GM12878 (cell line): Measurements from ENCODE around the gene MID1. TPM values are rescaled to one million over a fixed set of nuclear protein-coding genes. Genes with fewer than 3 reads are reported as not detected.

Source experiments
- ATAC-seq: fragments of 200-7000 bp; cut with Tn5 transposase; 3 replicates; pipeline ENCODE4 v1.9.1; 2020; ENCODE audit warnings: mild to moderate bottlenecking, moderate library complexity
- BruUV-seq: library from RNA; stranded (reverse); fragments of 400-500 nt; replicated peaks from 2 replicates; lab custom pipeline; 2021; lab: Mats Ljungman, UMichigan
- CTCF ChIA-PET: fragments of 300-600 bp; sonication (Branson Sonifier 250); formaldehyde crosslinking; extraction: SDS; loops from one replicate; lab custom pipeline; 2021; ENCODE audit warnings: inconsistent platforms; lab: Yijun Ruan, JAX
- POLR2A ChIA-PET: fragments of 350-600 bp; formaldehyde crosslinking; extraction: SDS; loops from one replicate; lab custom pipeline; 2021; ENCODE audit warnings: inconsistent platforms; lab: Charles Lee
- RAD21 ChIA-PET: fragments of 300-600 bp; sonication (Branson Sonifier 250); formaldehyde crosslinking; loops from one replicate; lab custom pipeline; 2023; ENCODE audit warnings: antibody characterized with exemption; ENCODE audit not compliant: unreplicated experiment; lab: Charles Lee
- SMC1A ChIA-PET: fragments of 300-600 bp; sonication (Branson Sonifier 250); formaldehyde crosslinking; loops from one replicate; lab custom pipeline; 2023; ENCODE audit not compliant: unreplicated experiment, uncharacterized antibody; lab: Charles Lee
- DNase-seq: peaks from one replicate; pipeline ENCODE4 v3.0.0-alpha.2; 2011; ENCODE audit warnings: low read depth, low spot score
- FAIRE-seq: peaks from 3 replicates; lab custom pipeline; 2011; peaks lifted over from hg19 to GRCh38; lab: Jason Lieb, UNC
- H2AFZ ChIP-seq: 2 replicates; pipeline ENCODE4 v1.6.0; 2011; ENCODE audit warnings: low read depth, low read length, control low read depth; ENCODE audit not compliant: control insufficient read depth
- H3K27ac ChIP-seq: 2 replicates; pipeline ENCODE4 v1.5.1; 2011; ENCODE audit warnings: control low read depth; ENCODE audit not compliant: control insufficient read depth, insufficient read depth
- H3K27me3 ChIP-seq, 2 experiments: replicated peaks in 1 of 2; 2 replicates each; pipeline versions ENCODE4 v1.6.0 to v1.6.1; 2011; ENCODE audit warnings: low read length in 1 of 2; ENCODE audit not compliant: control insufficient read depth in 2 of 2, insufficient read depth in 2 of 2
- H3K36me3 ChIP-seq, 2 experiments: 2 replicates each; pipeline ENCODE4 v1.5.1; 2011; ENCODE audit warnings: low read length in 1 of 2; ENCODE audit not compliant: control insufficient read depth in 2 of 2, insufficient read depth in 2 of 2
- H3K4me1 ChIP-seq: 2 replicates; pipeline ENCODE4 v1.6.1; 2011; ENCODE audit warnings: mild to moderate bottlenecking, low read length, moderate library complexity, mixed read lengths; ENCODE audit not compliant: control insufficient read depth, insufficient read depth
- H3K4me2 ChIP-seq: 2 replicates; pipeline ENCODE4 v1.6.0; 2011; ENCODE audit warnings: control low read depth; ENCODE audit not compliant: control insufficient read depth, insufficient read depth
- H3K4me3 ChIP-seq: fragments of 200-600 bp; sonication (generic); 2 replicates; pipeline ENCODE4 v1.5.1; 2016
- H3K79me2 ChIP-seq: 2 replicates; pipeline ENCODE4 v1.6.0; 2011; ENCODE audit warnings: low read length; ENCODE audit not compliant: control insufficient read depth, insufficient read depth
- H3K9ac ChIP-seq: 2 replicates; pipeline ENCODE4 v1.8.0; 2011; ENCODE audit warnings: low read length, control low read depth, mixed read lengths; ENCODE audit not compliant: control insufficient read depth, insufficient read depth
- H3K9me3 ChIP-seq: replicated peaks from 3 replicates; pipeline ENCODE4 v1.5.1; 2011; ENCODE audit warnings: mild to moderate bottlenecking, low read length; ENCODE audit not compliant: control insufficient read depth, insufficient read depth
- H4K20me1 ChIP-seq: 2 replicates; pipeline ENCODE4 v1.6.0; 2011; ENCODE audit not compliant: control insufficient read depth, insufficient read depth
- CBX5 ChIP-seq: sonication (generic); IDR thresholded peaks from 2 replicates; pipeline ENCODE4 v1.6.1; 2016; ENCODE audit warnings: low read depth, moderate library complexity, mild to moderate bottlenecking, inconsistent platforms
- PBX3 ChIP-seq: IDR thresholded peaks from 2 replicates; pipeline ENCODE4 v1.6.1; 2011; ENCODE audit warnings: mild to moderate bottlenecking, low read depth, low read length, moderate library complexity; ENCODE audit not compliant: insufficient replicate concordance
- POLR2AphosphoS2 ChIP-seq: IDR thresholded peaks from 2 replicates; pipeline ENCODE4 v1.6.1; 2011; ENCODE audit warnings: low read depth, mild to moderate bottlenecking, low read length, improper control_type of control experiment, moderate library complexity
- RB1 ChIP-seq: fragments of 450-650 bp; formaldehyde crosslinking; IDR thresholded peaks from 2 replicates; pipeline ENCODE4 v1.6.1; 2017; ENCODE audit warnings: mild to moderate bottlenecking, borderline replicate concordance
- SIX5 ChIP-seq: IDR thresholded peaks from 2 replicates; pipeline ENCODE4 v1.6.1; 2011; ENCODE audit warnings: mild to moderate bottlenecking, low read depth, low read length, moderate library complexity; ENCODE audit not compliant: severe bottlenecking
- SMAD1 ChIP-seq: fragments of 450-650 bp; IDR thresholded peaks from 2 replicates; pipeline ENCODE4 v1.6.1; 2018; ENCODE audit warnings: mild to moderate bottlenecking, low read depth; ENCODE audit not compliant: partially characterized antibody
- SMC3 ChIP-seq: IDR thresholded peaks from 2 replicates; pipeline ENCODE4 v1.6.1; 2011; ENCODE audit warnings: low read length, improper control_type of control experiment, borderline replicate concordance
- TAF1 ChIP-seq: IDR thresholded peaks from 2 replicates; pipeline ENCODE4 v1.6.1; 2011; ENCODE audit warnings: mild to moderate bottlenecking, low read depth, low read length, borderline replicate concordance
- TBL1XR1 ChIP-seq: IDR thresholded peaks from 2 replicates; pipeline ENCODE4 v1.6.1; 2012; ENCODE audit warnings: low read depth, low read length, improper control_type of control experiment
- TCF3 ChIP-seq: IDR thresholded peaks from 2 replicates; pipeline ENCODE4 v1.6.1; 2012; ENCODE audit warnings: low read depth, mild to moderate bottlenecking, low read length, borderline replicate concordance; ENCODE audit not compliant: insufficient read depth
- WGBS: methylation state at CpG from one replicate; pipeline ENCODE4 v1.1.6; 2016; ENCODE audit warnings: low lambda C conversion rate; ENCODE audit not compliant: insufficient replicate concordance, insufficient coverage; ENCODE audit errors: missing lambda C conversion rate; 5-methylcytosine and 5-hydroxymethylcytosine counted together
- in situ Hi-C: fragments of 300-500 bp; cut with MboI; formaldehyde crosslinking; loops from 9 replicates; pipeline ENCODE4 v1.14.3; 2018; ENCODE audit warnings: mixed read lengths
- intact Hi-C: fragments of 100-400 bp; cut with micrococcal nuclease; formaldehyde crosslinking; loops from one replicate; pipeline ENCODE4 v1.14.2; 2022; ENCODE audit not compliant: unreplicated experiment
- polyA plus RNA-seq, 11 experiments: library from polyadenylated mRNA; depleted of rRNA in 4 of 11; unstranded in 6 of 11; stranded (reverse) in 5 of 11; fragments of >200 nt; fragmentation: Nextera tagmentation in 4 of 11; fragmentation: Illumina TruSeq in 1 of 11; extraction: Ambion mirVana in 4 of 11; extraction: Trizol in 1 of 11; gene quantifications; 1 replicate in 1 of 11; 2 replicates in 10 of 11; pipeline versions ENCODE4 v1.2.1 to v1.2.3, GENCODE V29; 2011 to 2016; ENCODE audit warnings: inconsistent platforms in 2 of 11, missing spikeins in 2 of 11, low read depth in 1 of 11
- total RNA-seq, 4 experiments: library from RNA; depleted of rRNA in 3 of 4; stranded (reverse); fragments of >200 nt in 3 of 4; fragmentation: Illumina TruSeq in 1 of 4; extraction: Trizol in 1 of 4; gene quantifications; 2 replicates each; pipeline versions ENCODE4 v1.2.1 to v1.2.3, GENCODE V29; 2013 to 2021
- TF ChIP-seq, protein P1 (sequence below): IDR thresholded peaks from 2 replicates; pipeline ENCODE4 v1.6.1; 2011; ENCODE audit warnings: borderline replicate concordance, low read depth, mild to moderate bottlenecking, moderate library complexity, low read length; ENCODE audit not compliant: insufficient read depth, poor library complexity, severe bottlenecking

The MID1 gene
- total and polyA plus RNA-seq, 10 of the 15 experiments (the other 5 are each of a cell fraction or from before 2014, with no cell fraction given) = 0.04 to 0.51 (median 0.14) TPM; not detected in 1

GRCh38 chrX:10611441-10612090 is 8.8 kb downstream of the MID1 start (continued):
- TF ChIP-seq, protein P1, sequence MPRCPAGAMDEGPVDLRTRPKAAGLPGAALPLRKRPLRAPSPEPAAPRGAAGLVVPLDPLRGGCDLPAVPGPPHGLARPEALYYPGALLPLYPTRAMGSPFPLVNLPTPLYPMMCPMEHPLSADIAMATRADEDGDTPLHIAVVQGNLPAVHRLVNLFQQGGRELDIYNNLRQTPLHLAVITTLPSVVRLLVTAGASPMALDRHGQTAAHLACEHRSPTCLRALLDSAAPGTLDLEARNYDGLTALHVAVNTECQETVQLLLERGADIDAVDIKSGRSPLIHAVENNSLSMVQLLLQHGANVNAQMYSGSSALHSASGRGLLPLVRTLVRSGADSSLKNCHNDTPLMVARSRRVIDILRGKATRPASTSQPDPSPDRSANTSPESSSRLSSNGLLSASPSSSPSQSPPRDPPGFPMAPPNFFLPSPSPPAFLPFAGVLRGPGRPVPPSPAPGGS = no peak
- no peak for TF ChIP-seq CBX5
- TF ChIP-seq PBX3 = no peak

DNA sequence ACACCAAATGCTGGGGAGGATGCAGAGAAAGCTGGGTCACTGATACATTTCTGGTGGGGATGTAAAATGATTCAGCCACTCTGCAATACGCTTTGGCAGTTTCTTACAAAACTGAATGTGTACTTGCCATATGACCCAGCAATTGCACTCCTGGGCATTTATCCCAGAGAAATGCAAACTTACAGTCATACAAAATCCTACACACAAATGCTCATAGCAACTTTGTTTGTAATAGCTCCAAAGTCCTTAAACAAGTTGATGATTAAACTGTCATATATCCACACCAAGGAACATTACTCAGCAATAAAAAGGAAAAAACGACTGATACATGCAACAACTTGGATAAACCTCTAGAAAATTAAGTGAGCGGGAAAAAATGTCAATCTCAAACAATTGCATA is 12.3 kb downstream of the MID1 start:
- no peak overlapping the region for H2AFZ ChIP-seq
- intact Hi-C loops (no loop called here), in situ Hi-C loops (loop anchor here (25.0 kb wide), 1 partner anchor 621 kb away; no protein-coding TSS in a partner anchor)
- BruUV-seq = no TSS peak
- H4K20me1 ChIP-seq = no peaks in the 10 kb centered on the region
- H3K36me3 ChIP-seq = no peaks in the 10 kb centered on the region
- TF ChIP-seq TBL1XR1 (no peak), SIX5 (no peak), RB1 (no peak), TCF3 (no peak), POLR2AphosphoS2 (no peak), TAF1 (no peak), SMAD1 (no peak), SMC3 (no peak)
- H3K4me2 ChIP-seq = no peak overlapping the region
- H3K9ac ChIP-seq = no peak overlapping the region
- H3K27me3 ChIP-seq = no peaks in the 10 kb centered on the region; a peak in 2 of 4 replicates
- ChIA-PET RAD21 (no interaction called here), POLR2A (no interaction called here), CTCF (interaction anchor here (0.8 to 1.0 kb wide), 2 partner anchors 11 to 417 kb away, joined by 3 to 4 read pairs; no protein-coding TSS in a partner anchor), SMC1A (no interaction called here)
- H3K4me3 ChIP-seq = no peak overlapping the region
- DNase-seq (no peak), FAIRE-seq (no peak), ATAC-seq (no peak)
- H3K9me3 ChIP-seq = no peaks in the 10 kb centered on the region
- 60% methylated on average over 3 of the region's 3 CpGs for WGBS
- H3K79me2 ChIP-seq = no peaks in the 10 kb centered on the region
- no peak overlapping the region for H3K27ac ChIP-seq
- no peaks in the 10 kb centered on the region for H3K4me1 ChIP-seq
